Common myeloid progenitor, CD34-positive (primary cell): Measurements from ENCODE around the gene FTL.

Experiments
- CTCF ChIA-PET: fragments of 350-600 bp; sonication (Branson Sonifier 250); formaldehyde crosslinking; loops from one replicate; lab custom pipeline; 2021; ENCODE audit warnings: antibody characterized with exemption; lab: Charles Lee
- POLR2A ChIA-PET: fragments of 350-600 bp; sonication (Branson Sonifier 250); formaldehyde crosslinking; loops from one replicate; lab custom pipeline; 2021; ENCODE audit warnings: antibody characterized with exemption; lab: Charles Lee
- DNase-seq, 3 donors: peaks; one replicate each; pipeline versions ENCODE4 v3.0.0 to v3.0.0-alpha.2; 2013
- H3K27ac ChIP-seq, 2 experiments: 1 replicate in 1 of 2; 2 replicates in 1 of 2; pipeline ENCODE4 v1.7.0; 2013; ENCODE audit warnings: inconsistent platforms in 2 of 2, low read length in 2 of 2, mild to moderate bottlenecking in 2 of 2, low read depth in 1 of 2, moderate library complexity in 1 of 2; ENCODE audit not compliant: severe bottlenecking in 2 of 2, insufficient read depth in 1 of 2, poor library complexity in 1 of 2
- H3K27me3 ChIP-seq, 5 experiments: replicated peaks in 2 of 5; 1 replicate in 3 of 5; 2 replicates in 2 of 5; pipeline versions ENCODE4 v1.6.1 to v1.7.0; 2013; ENCODE audit warnings: low read length in 4 of 5, mild to moderate bottlenecking in 2 of 5, moderate library complexity in 2 of 5, inconsistent platforms in 1 of 5; ENCODE audit not compliant: insufficient read depth in 5 of 5, control insufficient read depth in 4 of 5
- H3K36me3 ChIP-seq, 4 experiments: 1 replicate in 2 of 4; 2 replicates in 2 of 4; pipeline versions ENCODE4 v1.6.1 to v1.7.0; 2013; ENCODE audit warnings: low read length in 3 of 4, control low read depth in 1 of 4, mild to moderate bottlenecking in 1 of 4; ENCODE audit not compliant: control insufficient read depth in 4 of 4, insufficient read depth in 4 of 4
- H3K4me1 ChIP-seq, 4 experiments: 1 replicate in 3 of 4; 2 replicates in 1 of 4; pipeline versions ENCODE4 v1.6.1 to v1.7.1; 2013; ENCODE audit warnings: low read length in 3 of 4, mild to moderate bottlenecking in 3 of 4, control low read depth in 1 of 4, inconsistent platforms in 1 of 4, moderate library complexity in 1 of 4; ENCODE audit not compliant: control insufficient read depth in 4 of 4, insufficient read depth in 4 of 4; ENCODE audit errors: control extremely low read depth in 1 of 4
- H3K4me3 ChIP-seq, 7 experiments: 1 replicate in 4 of 7; 2 replicates in 3 of 7; pipeline versions ENCODE4 v1.5.1 to v1.7.0; 2013; ENCODE audit warnings: mild to moderate bottlenecking in 7 of 7, low read length in 6 of 7, moderate library complexity in 6 of 7, inconsistent platforms in 2 of 7, low read depth in 2 of 7, control low read depth in 1 of 7; ENCODE audit not compliant: insufficient read depth in 4 of 7, control insufficient read depth in 1 of 7; ENCODE audit errors: extremely low read depth in 1 of 7
- H3K9me3 ChIP-seq, 5 experiments: 1 replicate in 4 of 5; 2 replicates in 1 of 5; pipeline versions ENCODE4 v1.6.1 to v1.7.1; 2013; ENCODE audit warnings: low read length in 4 of 5, mild to moderate bottlenecking in 2 of 5, inconsistent platforms in 1 of 5, low read depth in 1 of 5, moderate library complexity in 1 of 5; ENCODE audit not compliant: control insufficient read depth in 4 of 5, insufficient read depth in 2 of 5; ENCODE audit errors: control extremely low read depth in 1 of 5
- WGBS: methylation state at CpG from one replicate; pipeline ENCODE4 v1.1.5; 2013; ENCODE audit not compliant: insufficient coverage; 5-methylcytosine and 5-hydroxymethylcytosine counted together

FTL gene

GRCh38 chr19:48943081-48943480 is 22.0 kb upstream of the FTL start:
- no peak overlapping the region for H3K4me3 ChIP-seq
- H3K4me1 ChIP-seq = no peaks in the 10 kb centered on the region
- DNase-seq = no peak
- H3K27me3 ChIP-seq = no peaks in the 10 kb centered on the region
- no peak overlapping the region for H3K27ac ChIP-seq
- H3K36me3 ChIP-seq = no peaks in the 10 kb centered on the region
- 100% methylated on average over 3 of the region's 6 CpGs for WGBS
- ChIA-PET CTCF (interaction anchor here (1.2 to 2.3 kb wide), 2 partner anchors 10 to 15 kb away, joined by 4 to 11 read pairs; partner anchors contain the start of gene DHDH), POLR2A (interaction anchor here (0.7 kb wide), 1 partner anchor 90 kb away, joined by 4 read pairs; no protein-coding TSS in a partner anchor)
- peaks cover 0 to 14% (median 10%) of the 10 kb centered on the region in 5 experiments for H3K9me3 ChIP-seq

GRCh38 chr19:48945415-48945814 is 19.7 kb upstream of the FTL start:
- H3K4me1 ChIP-seq = no peaks in the 10 kb centered on the region
- no peak for DNase-seq
- H3K27me3 ChIP-seq = no peaks in the 10 kb centered on the region
- 97% methylated on average over 4 of the region's 5 CpGs for WGBS
- H3K9me3 ChIP-seq = peaks cover 0 to 15% (median 10%) of the 10 kb centered on the region in 5 experiments
- POLR2A ChIA-PET = no interaction called here
- H3K36me3 ChIP-seq = no peaks in the 10 kb centered on the region
- H3K27ac ChIP-seq = no peak overlapping the region
- CTCF ChIA-PET = interaction anchor here (0.6 to 1.2 kb wide), 2 partner anchors 8 to 43 kb away, joined by 3 to 6 read pairs; no protein-coding TSS in a partner anchor
- no peak overlapping the region for H3K4me3 ChIP-seq

- Histone ChIP-seq H3K4me1 (no peaks in the 10 kb centered on the region), H3K4me3 (no peak overlapping the region), H3K27me3 (no peaks in the 10 kb centered on the region), H3K27ac (no peak overlapping the region), H3K36me3 (no peaks in the 10 kb centered on the region), H3K9me3 (peaks cover 0 to 13% (median 10%) of the 10 kb centered on the region in 5 experiments)
- WGBS = 100% methylated on average over 1 of the region's 2 CpGs
- no peak for DNase-seq
- ChIA-PET CTCF (no interaction called here), POLR2A (no interaction called here)
Observed at GRCh38 chr19:48945817-48946216, 19.3 kb upstream of the FTL start.

- ChIA-PET CTCF (no interaction called here), POLR2A (no interaction called here)
- Histone ChIP-seq H3K9me3 (peaks cover 0 to 10% (median 9%) of the 10 kb centered on the region in 5 experiments), H3K4me1 (no peaks in the 10 kb centered on the region), H3K4me3 (no peak overlapping the region), H3K27ac (no peak overlapping the region), H3K27me3 (no peaks in the 10 kb centered on the region), H3K36me3 (no peaks in the 10 kb centered on the region)
- 100% methylated on average over 4 of the region's 9 CpGs for WGBS
- no peak for DNase-seq
Observed at GRCh38 chr19:48946463-48947257, 18.4 kb upstream of the FTL start.

GRCh38 chr19:48947258-48947542 is 17.9 kb upstream of the FTL start:
- WGBS = 100% methylated on average over 1 of the region's 3 CpGs
- ChIA-PET CTCF (no interaction called here), POLR2A (no interaction called here)
- Histone ChIP-seq H3K27ac (no peak overlapping the region), H3K4me1 (no peaks in the 10 kb centered on the region), H3K4me3 (no peak overlapping the region), H3K9me3 (peaks cover 0 to 10% (median 9%) of the 10 kb centered on the region in 5 experiments), H3K36me3 (no peaks in the 10 kb centered on the region), H3K27me3 (no peaks in the 10 kb centered on the region)
- DNase-seq = no peak

GRCh38 chr19:48950159-48950558 is 14.9 kb upstream of the FTL start:
- Histone ChIP-seq H3K27ac (no peak overlapping the region), H3K4me3 (no peak overlapping the region), H3K27me3 (no peaks in the 10 kb centered on the region), H3K4me1 (peaks cover 0 to 7% (median 6%) of the 10 kb centered on the region in 4 experiments), H3K9me3 (peaks cover 0 to 10% (median 9%) of the 10 kb centered on the region in 5 experiments), H3K36me3 (no peaks in the 10 kb centered on the region)
- 68% methylated on average over 3 of the region's 3 CpGs for WGBS
- CTCF ChIA-PET = interaction anchor here (0.8 kb wide), 1 partner anchor 18 kb away, joined by 3 read pairs; no protein-coding TSS in a partner anchor
- POLR2A ChIA-PET = interaction anchor here (0.9 kb wide), 1 partner anchor 17 kb away, joined by 3 read pairs; no protein-coding TSS in a partner anchor
- peak in 2 of 3 donors; percentile 60 to 74 for DNase-seq
